Body of pancreas (tissue), 4 donors: ENCODE measurements around the gene ACSM3. TPM values are rescaled to one million over a fixed set of nuclear protein-coding genes. Genes with fewer than 3 reads are reported as not detected.

Experiments used
- ATAC-seq: fragments of 150-250 bp; one replicate; pipeline ENCODE4 v1.9.1; 2016
- DNase-seq, 4 donors: peaks; one replicate each; pipeline ENCODE4 v3.0.0-alpha.2; 2019
- H3K27ac ChIP-seq, 4 donors: fragments of 200-600 bp; sonication (generic); 1 replicate in 3 of 4; 2 replicates in 1 of 4; pipeline versions ENCODE4 v1.5.1 to v1.6.1; 2016 to 2019; ENCODE audit warnings: mild to moderate bottlenecking in 1 of 4, mixed read lengths in 1 of 4, moderate library complexity in 1 of 4
- H3K27me3 ChIP-seq, 2 donors: fragments of 200-600 bp; sonication (generic); one replicate each; pipeline ENCODE4 v1.6.0; 2016; ENCODE audit warnings: mild to moderate bottlenecking in 1 of 2
- H3K36me3 ChIP-seq, 2 donors: fragments of 200-600 bp; sonication (generic); replicated peaks in 1 of 2; 2 replicates each; pipeline ENCODE4 v1.5.1; 2016; ENCODE audit warnings: low read depth in 2 of 2; ENCODE audit not compliant: insufficient read depth in 1 of 2
- H3K4me1 ChIP-seq: fragments of 200-600 bp; sonication (generic); one replicate; pipeline ENCODE4 v1.6.0; 2016
- H3K4me3 ChIP-seq, 2 donors: fragments of 200-600 bp; sonication (generic); 1 replicate in 1 of 2; 2 replicates in 1 of 2; pipeline ENCODE4 v1.5.1; 2016 to 2019
- H3K9me3 ChIP-seq, 3 donors: fragments of 200-600 bp; sonication (generic); 1 replicate in 2 of 3; 2 replicates in 1 of 3; pipeline ENCODE4 v1.5.1; 2016
- CTCF ChIP-seq, 7 experiments: fragments of 450-650 bp in 4 of 7; fragments of 200-600 bp in 3 of 7; sonication (generic) in 3 of 7; IDR thresholded peaks; one replicate each; pipeline ENCODE4 v1.5.1; 2016 to 2019; ENCODE audit warnings: antibody characterized with exemption in 7 of 7
- POLR2A ChIP-seq, 3 donors: fragments of 450-650 bp; IDR thresholded peaks; one replicate each; pipeline ENCODE4 v1.6.1; 2016; ENCODE audit warnings: antibody characterized with exemption in 3 of 3, mild to moderate bottlenecking in 2 of 3
- WGBS, 2 donors: methylation state at CpG; one replicate each; pipeline ENCODE4 v1.1.5; 2017; 5-methylcytosine and 5-hydroxymethylcytosine counted together
- intact Hi-C: fragments of 100-400 bp; cut with DNase I; formaldehyde crosslinking; loops from one replicate; pipeline ENCODE4 v1.15.1; 2023
- total RNA-seq, 2 donors: library from RNA; depleted of rRNA; stranded (reverse); fragments of >200 nt; gene quantifications; one replicate each; pipeline ENCODE4 v1.1.0, GENCODE V29; 2016

The ACSM3 gene
- total RNA-seq, 2 donors from 2014 or later = 65.9 to 89.2 TPM

DNA sequence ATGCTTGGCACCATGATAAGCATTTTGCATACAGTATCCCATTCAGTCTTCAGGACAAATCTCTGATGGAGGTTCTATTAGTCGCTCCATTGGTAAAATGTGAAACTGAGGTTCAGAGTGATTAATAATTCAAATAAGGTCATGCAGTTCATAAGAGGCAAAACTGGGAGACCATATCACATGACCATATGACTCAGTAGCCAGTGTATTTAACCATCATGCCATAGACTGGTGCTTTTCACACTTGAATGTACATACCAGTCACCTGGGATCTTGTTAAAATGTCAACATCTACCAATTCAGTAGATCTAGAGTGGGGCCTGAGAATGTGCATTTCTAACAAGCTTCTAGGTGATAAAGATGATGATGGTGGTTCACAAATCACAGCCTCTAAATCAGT lies 4.3 kb downstream of the ACSM3 start:
- WGBS, 2 donors = 100% methylated on average over 1 of the region's 1 CpG
- Histone ChIP-seq H3K4me1 (peaks cover 16% of the 10 kb centered on the region), H3K27me3 (no peaks in the 10 kb centered on the region), H3K27ac (no peak overlapping the region), H3K4me3 (no peak overlapping the region), H3K9me3 (no peaks in the 10 kb centered on the region), H3K36me3 (no peaks in the 10 kb centered on the region)
- ATAC-seq = no peak
- no peak for DNase-seq
- TF ChIP-seq CTCF (IDR thresholded peaks at IDR 0.05) (no peak), POLR2A (IDR thresholded peaks at IDR 0.05) (no peak)
- intact Hi-C loops = no loop called here

GRCh38 chr16:20768818-20769217 lies 5.0 kb downstream of the ACSM3 start:
- Histone ChIP-seq H3K4me3 (no peak overlapping the region), H3K27ac (no peak overlapping the region), H3K36me3 (no peaks in the 10 kb centered on the region), H3K4me1 (peaks cover 18% of the 10 kb centered on the region), H3K27me3 (no peaks in the 10 kb centered on the region), H3K9me3 (no peaks in the 10 kb centered on the region)
- TF ChIP-seq CTCF (IDR thresholded peaks at IDR 0.05) (no peak), POLR2A (IDR thresholded peaks at IDR 0.05) (no peak)
- ATAC-seq (no peak), DNase-seq (no peak)
- intact Hi-C loops = no loop called here
- WGBS, 2 donors = 20 to 94% methylated on average over 1 of the region's 1 CpG

GRCh38 chr16:20773679-20774078 lies 9.9 kb downstream of the ACSM3 start:
- 47 to 59% methylated on average over 3 of the region's 3 CpGs for WGBS, 2 donors
- intact Hi-C loops = no loop called here
- H3K27me3 ChIP-seq = no peaks in the 10 kb centered on the region
- ATAC-seq = no peak
- H3K4me3 ChIP-seq = no peak overlapping the region
- no peak for DNase-seq
- no peaks in the 10 kb centered on the region for H3K9me3 ChIP-seq
- H3K36me3 ChIP-seq = peaks cover 0 to 12% of the 10 kb centered on the region in 2 donors
- peaks cover 9% of the 10 kb centered on the region for H3K4me1 ChIP-seq
- no peak for TF ChIP-seq CTCF (IDR thresholded peaks at IDR 0.05)
- no peak for TF ChIP-seq POLR2A (IDR thresholded peaks at IDR 0.05)
- H3K27ac ChIP-seq = no peak overlapping the region

DNA sequence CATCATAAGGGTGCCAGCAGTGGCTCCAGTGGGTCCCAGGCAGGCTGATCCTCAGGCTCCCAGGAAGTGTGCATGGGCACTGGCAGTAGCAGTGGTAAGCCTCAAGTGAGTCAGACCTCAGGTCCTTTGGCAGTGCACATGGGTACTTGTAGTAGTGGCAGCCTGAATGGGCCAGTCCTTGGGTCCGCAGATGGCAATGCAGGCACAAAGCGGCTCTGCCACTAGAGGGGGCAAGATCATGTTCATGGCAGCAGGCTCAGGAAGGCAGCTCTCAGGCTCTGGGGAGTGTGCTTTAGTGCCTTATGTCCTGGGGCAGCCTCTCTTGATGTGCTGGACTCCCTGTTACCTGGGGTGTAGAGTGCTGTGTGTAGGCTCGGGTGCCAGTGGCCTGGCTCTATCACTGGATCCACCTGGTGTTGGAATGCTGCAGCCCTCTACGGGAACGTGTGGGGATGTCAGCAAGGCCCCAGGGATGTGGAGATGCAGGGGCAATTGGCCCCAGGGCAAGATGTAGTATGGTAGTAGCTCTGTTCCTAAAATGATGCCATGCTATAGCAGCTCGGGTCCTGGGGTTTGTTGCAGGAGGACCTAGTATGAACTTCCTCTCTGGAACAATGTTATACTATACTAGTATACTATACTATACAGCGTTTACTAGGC lies 11.0 kb downstream of the ACSM3 start:
- Histone ChIP-seq H3K27ac (no peak overlapping the region), H3K9me3 (no peaks in the 10 kb centered on the region), H3K4me3 (no peak overlapping the region), H3K36me3 (peaks cover 0 to 12% of the 10 kb centered on the region in 2 donors), H3K27me3 (no peaks in the 10 kb centered on the region), H3K4me1 (peaks cover 9% of the 10 kb centered on the region)
- DNase-seq (peak; percentile 76 to 82 (median 78)), ATAC-seq (peak; percentile 79)
- TF ChIP-seq POLR2A (IDR thresholded peaks at IDR 0.05) = no peak
- TF ChIP-seq CTCF (IDR thresholded peaks at IDR 0.05) = peak; percentile 40 to 61 (median 53)
- intact Hi-C loops = no loop called here
- 68 to 77% methylated on average over 6 to 7 of the region's 7 CpGs for WGBS, 2 donors

DNA sequence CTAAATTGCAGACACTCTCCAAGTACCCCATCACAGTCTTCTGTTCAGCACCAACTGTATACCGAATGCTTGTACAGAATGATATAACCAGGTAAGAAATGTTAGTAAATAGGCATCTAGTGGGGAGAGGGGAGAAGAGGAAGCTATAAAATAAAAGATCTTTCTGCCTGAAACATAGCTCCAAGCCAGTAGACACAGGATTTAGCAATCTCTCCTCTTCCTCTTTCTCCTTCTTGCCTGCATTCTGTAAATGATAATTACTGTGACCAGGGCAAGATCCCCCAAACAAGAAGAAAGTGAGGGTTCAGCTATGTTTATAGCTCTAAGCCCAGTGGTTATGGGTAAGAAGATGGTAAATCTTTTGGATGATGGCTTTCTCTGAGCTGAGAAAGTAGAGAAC lies 17.9 kb downstream of the ACSM3 start:
- TF ChIP-seq CTCF (IDR thresholded peaks at IDR 0.05) (no peak), POLR2A (IDR thresholded peaks at IDR 0.05) (no peak)
- Histone ChIP-seq H3K9me3 (no peaks in the 10 kb centered on the region), H3K27me3 (no peaks in the 10 kb centered on the region), H3K27ac (no peak overlapping the region), H3K36me3 (peaks cover 0 to 23% of the 10 kb centered on the region in 2 donors), H3K4me1 (no peaks in the 10 kb centered on the region), H3K4me3 (no peak overlapping the region)
- DNase-seq (no peak), ATAC-seq (no peak)
- intact Hi-C loops = no loop called here
- 76 to 85% methylated on average over 1 of the region's 1 CpG for WGBS, 2 donors
